CD8-positive, alpha-beta memory T cell (primary cell): Measurements from ENCODE around the gene LPAR6. TPM values are rescaled to one million over a fixed set of nuclear protein-coding genes. Genes with fewer than 3 reads are reported as not detected.

Experiments
- polyA plus RNA-seq: library from polyadenylated mRNA; unstranded; fragments of 300-500 nt; fragmentation: Illumina TruSeq; gene quantifications from one replicate; pipeline ENCODE4 v1.2.3, GENCODE V29; 2021
- total RNA-seq, 2 experiments: library from RNA; stranded (reverse); gene quantifications; one replicate each; pipeline ENCODE4 v1.2.3, GENCODE V29; 2021

Gene LPAR6
- total and polyA plus RNA-seq, 3 experiments from 2014 or later = 7.9 to 34.2 (median 8.8) TPM

Other genes with a start within 250 kb of the LPAR6 start
- gene ITM2B, start 179.9 kb downstream of the LPAR6 start, total RNA-seq = 100 to 1,000 TPM; 122 to 127 TPM
- gene ITM2B, start 179.9 kb downstream of the LPAR6 start, polyA plus RNA-seq = 1,289 TPM
- 10 to 100 TPM; 38.2 to 38.9 TPM for gene RB1, start 109.4 kb downstream of the LPAR6 start, total RNA-seq
- 16.8 TPM for gene RB1, start 109.4 kb downstream of the LPAR6 start, polyA plus RNA-seq
- gene RCBTB2, start 120.0 kb upstream of the LPAR6 start, total RNA-seq = 1 to 10 TPM; 5.4 to 6.5 TPM
- 23.4 TPM for gene RCBTB2, start 120.0 kb upstream of the LPAR6 start, polyA plus RNA-seq
- 1 to 10 TPM; 2.2 to 2.4 TPM for gene CYSLTR2, start 240.8 kb upstream of the LPAR6 start, total RNA-seq
- gene CYSLTR2, start 240.8 kb upstream of the LPAR6 start, polyA plus RNA-seq = 0.33 TPM